ENCODE data around the gene ZCCHC14. TPM values are rescaled to one million over a fixed set of nuclear protein-coding genes. Genes with fewer than 3 reads are reported as not detected.

ZCCHC14 gene
- total and polyA plus RNA-seq, 10 of the 15 experiments (the other 5 are each of a cell fraction or from before 2014, with no cell fraction given), result 0.02 to 0.26 (median 0.05) TPM; not detected in 3

DNA sequence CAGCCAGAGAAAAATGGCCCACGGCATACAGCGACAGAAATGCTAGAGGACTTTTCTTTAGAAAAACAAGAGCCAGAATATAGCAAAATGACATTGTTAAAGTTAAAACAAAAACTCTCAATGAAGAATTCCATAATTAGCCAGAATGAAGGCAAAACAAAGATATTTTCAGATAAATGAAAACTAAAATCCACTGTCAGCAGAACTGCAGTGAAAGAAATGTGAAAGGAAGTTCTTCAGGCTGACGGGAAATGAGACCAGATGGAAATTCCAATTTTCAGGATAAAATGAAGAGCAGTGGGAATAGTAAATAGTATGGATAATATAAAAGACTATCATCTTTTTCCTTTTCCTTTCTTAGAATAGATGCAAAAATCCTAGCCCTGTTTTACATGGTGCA lies 38.4 kb downstream of the ZCCHC14 start:
- Histone ChIP-seq H3K9me3 (replicated peaks; ENCODE audit: control insufficient read depth, insufficient read depth, low read length) (no peaks in the 10 kb centered on the region), H3K79me2 (ENCODE audit: control insufficient read depth, insufficient read depth, low read length) (no peaks in the 10 kb centered on the region), H4K20me1 (ENCODE audit: control insufficient read depth, insufficient read depth) (no peaks in the 10 kb centered on the region), H3K27ac (ENCODE audit: control insufficient read depth, insufficient read depth) (no peak overlapping the region), H3K27me3 (replicated peaks in 1 of 2; ENCODE audit: control insufficient read depth in 2 of 2, insufficient read depth in 2 of 2, low read length in 1 of 2) (no peaks in the 10 kb centered on the region), H3K4me2 (ENCODE audit: control insufficient read depth, insufficient read depth) (no peak overlapping the region), H3K9ac (ENCODE audit: control insufficient read depth, insufficient read depth, low read length) (no peak overlapping the region), H3K4me3 (no peak overlapping the region), H3K36me3 (ENCODE audit: control insufficient read depth in 2 of 2, insufficient read depth in 2 of 2, low read length in 1 of 2) (no peaks in the 10 kb centered on the region), H3K4me1 (ENCODE audit: control insufficient read depth, insufficient read depth, low read length) (no peaks in the 10 kb centered on the region), H2AFZ (ENCODE audit: control insufficient read depth, low read depth, low read length) (no peak overlapping the region)
- TF ChIP-seq RB1 (IDR thresholded peaks at IDR 0.05; ENCODE audit: borderline replicate concordance), result no peak
- no peak for TF ChIP-seq NBN (IDR thresholded peaks at IDR 0.05)
- no peak for TF ChIP-seq SMAD1 (IDR thresholded peaks at IDR 0.05; ENCODE audit: low read depth, partially characterized antibody)
- no peak for TF ChIP-seq MEF2A (IDR thresholded peaks at IDR 0.05; ENCODE audit: insufficient read depth, low read depth, low read length)
- TF ChIP-seq BMI1 (IDR thresholded peaks at IDR 0.05; ENCODE audit: borderline replicate concordance), result no peak
- no peak for TF ChIP-seq CEBPB (IDR thresholded peaks at IDR 0.05; ENCODE audit: borderline replicate concordance in 1 of 2, low read depth in 2 of 2, low read length in 2 of 2)
- TF ChIP-seq JUNB (IDR thresholded peaks at IDR 0.05), result no peak
- TF ChIP-seq RELA (IDR thresholded peaks at IDR 0.05; ENCODE audit: borderline replicate concordance, partially characterized antibody), result no peak
- TF ChIP-seq TAF1 (IDR thresholded peaks at IDR 0.05; ENCODE audit: borderline replicate concordance, low read depth, low read length), result no peak
- TF ChIP-seq HDGF (IDR thresholded peaks at IDR 0.05), result no peak
- no peak for TF ChIP-seq HDAC6 (IDR thresholded peaks at IDR 0.05; ENCODE audit: unreplicated experiment)
- TF ChIP-seq, protein P1, sequence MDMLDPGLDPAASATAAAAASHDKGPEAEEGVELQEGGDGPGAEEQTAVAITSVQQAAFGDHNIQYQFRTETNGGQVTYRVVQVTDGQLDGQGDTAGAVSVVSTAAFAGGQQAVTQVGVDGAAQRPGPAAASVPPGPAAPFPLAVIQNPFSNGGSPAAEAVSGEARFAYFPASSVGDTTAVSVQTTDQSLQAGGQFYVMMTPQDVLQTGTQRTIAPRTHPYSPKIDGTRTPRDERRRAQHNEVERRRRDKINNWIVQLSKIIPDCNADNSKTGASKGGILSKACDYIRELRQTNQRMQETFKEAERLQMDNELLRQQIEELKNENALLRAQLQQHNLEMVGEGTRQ (IDR thresholded peaks at IDR 0.05; ENCODE audit: borderline replicate concordance, low read depth, low read length), result no peak
- TF ChIP-seq NFXL1 (IDR thresholded peaks at IDR 0.05; ENCODE audit: borderline replicate concordance), result no peak
- TF ChIP-seq CREB1 (IDR thresholded peaks at IDR 0.05; ENCODE audit: low read depth), result no peak
- TF ChIP-seq, protein P2, sequence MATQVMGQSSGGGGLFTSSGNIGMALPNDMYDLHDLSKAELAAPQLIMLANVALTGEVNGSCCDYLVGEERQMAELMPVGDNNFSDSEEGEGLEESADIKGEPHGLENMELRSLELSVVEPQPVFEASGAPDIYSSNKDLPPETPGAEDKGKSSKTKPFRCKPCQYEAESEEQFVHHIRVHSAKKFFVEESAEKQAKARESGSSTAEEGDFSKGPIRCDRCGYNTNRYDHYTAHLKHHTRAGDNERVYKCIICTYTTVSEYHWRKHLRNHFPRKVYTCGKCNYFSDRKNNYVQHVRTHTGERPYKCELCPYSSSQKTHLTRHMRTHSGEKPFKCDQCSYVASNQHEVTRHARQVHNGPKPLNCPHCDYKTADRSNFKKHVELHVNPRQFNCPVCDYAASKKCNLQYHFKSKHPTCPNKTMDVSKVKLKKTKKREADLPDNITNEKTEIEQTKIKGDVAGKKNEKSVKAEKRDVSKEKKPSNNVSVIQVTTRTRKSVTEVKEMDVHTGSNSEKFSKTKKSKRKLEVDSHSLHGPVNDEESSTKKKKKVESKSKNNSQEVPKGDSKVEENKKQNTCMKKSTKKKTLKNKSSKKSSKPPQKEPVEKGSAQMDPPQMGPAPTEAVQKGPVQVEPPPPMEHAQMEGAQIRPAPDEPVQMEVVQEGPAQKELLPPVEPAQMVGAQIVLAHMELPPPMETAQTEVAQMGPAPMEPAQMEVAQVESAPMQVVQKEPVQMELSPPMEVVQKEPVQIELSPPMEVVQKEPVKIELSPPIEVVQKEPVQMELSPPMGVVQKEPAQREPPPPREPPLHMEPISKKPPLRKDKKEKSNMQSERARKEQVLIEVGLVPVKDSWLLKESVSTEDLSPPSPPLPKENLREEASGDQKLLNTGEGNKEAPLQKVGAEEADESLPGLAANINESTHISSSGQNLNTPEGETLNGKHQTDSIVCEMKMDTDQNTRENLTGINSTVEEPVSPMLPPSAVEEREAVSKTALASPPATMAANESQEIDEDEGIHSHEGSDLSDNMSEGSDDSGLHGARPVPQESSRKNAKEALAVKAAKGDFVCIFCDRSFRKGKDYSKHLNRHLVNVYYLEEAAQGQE (IDR thresholded peaks at IDR 0.05; ENCODE audit: low read depth, low read length), result no peak
- TF ChIP-seq ZNF622 (IDR thresholded peaks at IDR 0.05), result no peak
- no peak for TF ChIP-seq ZNF24 (IDR thresholded peaks at IDR 0.05)
- no peak for TF ChIP-seq HCFC1 (IDR thresholded peaks at IDR 0.05; ENCODE audit: low read length)
- FAIRE-seq, result no peak
- SMC1A ChIA-PET (ENCODE audit: uncharacterized antibody, unreplicated experiment), result no interaction called here
- RAD21 ChIA-PET (ENCODE audit: unreplicated experiment), result interaction anchor here (0.6 kb wide), 1 partner anchor 441 kb away, joined by 3 read pairs; no protein-coding TSS in a partner anchor
- intact Hi-C loops (cut with micrococcal nuclease; ENCODE audit: unreplicated experiment), result no loop called here
- no peak for ATAC-seq
- 76% methylated on average over 3 of the region's 3 CpGs for WGBS (ENCODE audit: insufficient coverage, insufficient replicate concordance, low lambda C conversion rate, missing lambda C conversion rate)
- no TSS peak for BruUV-seq (replicated peaks)
- CTCF ChIA-PET, result no interaction called here
- in situ Hi-C loops (cut with MboI), result no loop called here
- DNase-seq (ENCODE audit: low read depth, low spot score), result no peak
- POLR2A ChIA-PET, result no interaction called here
